Measurements from ENCODE around the gene ITPR2.
"Not testable (repeated sequence)": the region's sequence is repeated elsewhere in the genome, so short reads cannot be mapped to it uniquely, and the experiment has no call there.

Gene ITPR2

GRCh38 chr12:26750531-26751175, 82.3 kb downstream of the ITPR2 start:
- DNase-seq, result peak; percentile 45

- no peak for DNase-seq
These were observed 83.2 kb downstream of the ITPR2 start for GRCh38 chr12:26749781-26750180.

- DNase-seq, result no peak
These were observed 84.1 kb downstream of the ITPR2 start for GRCh38 chr12:26748741-26749431.

GRCh38 chr12:26748412-26748740, 84.6 kb downstream of the ITPR2 start:
- no peak for DNase-seq

GRCh38 chr12:26746121-26746714, 86.8 kb downstream of the ITPR2 start:
- DNase-seq, result peak; percentile 50

- no peak for DNase-seq
These were observed 88.1 kb downstream of the ITPR2 start for GRCh38 chr12:26744697-26745440.

- no peak for DNase-seq
These were observed 88.9 kb downstream of the ITPR2 start for GRCh38 chr12:26744042-26744626.

- DNase-seq, result no peak
These were observed 91.3 kb downstream of the ITPR2 start for GRCh38 chr12:26741584-26742227.

GRCh38 chr12:26740991-26741390, 92.0 kb downstream of the ITPR2 start:
- no peak for DNase-seq

- DNase-seq, result no peak
These were observed 92.6 kb downstream of the ITPR2 start for GRCh38 chr12:26740348-26740747.

GRCh38 chr12:26737487-26738030, 95.4 kb downstream of the ITPR2 start:
- no peak for DNase-seq

- DNase-seq, result no peak
These were observed 96.2 kb downstream of the ITPR2 start for GRCh38 chr12:26736563-26737486.

- DNase-seq, result no peak
These were observed 97.8 kb downstream of the ITPR2 start for GRCh38 chr12:26735249-26735639.

GRCh38 chr12:26734510-26735248, 98.3 kb downstream of the ITPR2 start:
- DNase-seq, result no peak

- peak; percentile 14 for DNase-seq
These were observed 100.7 kb downstream of the ITPR2 start for GRCh38 chr12:26732005-26732908.

GRCh38 chr12:26730481-26731350, 102.3 kb downstream of the ITPR2 start:
- no peak for DNase-seq

- DNase-seq, result not testable (repeated sequence)
These were observed 103.8 kb downstream of the ITPR2 start for GRCh38 chr12:26729137-26729671.
